Panc1 (cell line): Measurements from ENCODE around the gene NELFE. TPM values are rescaled to one million over a fixed set of nuclear protein-coding genes. Genes with fewer than 3 reads are reported as not detected.
"Not testable (repeated sequence)": the region's sequence is repeated elsewhere in the genome, so short reads cannot be mapped to it uniquely, and the experiment has no call there.

Source experiments
- ATAC-seq: fragments of 200-7000 bp; cut with Tn5 transposase; 2 replicates; pipeline ENCODE4 v1.9.1; 2020; ENCODE audit warnings: mild to moderate bottlenecking, moderate library complexity
- BruUV-seq: library from RNA; stranded (reverse); fragments of 400-500 nt; replicated peaks from 2 replicates; lab custom pipeline; 2021; lab: Mats Ljungman, UMichigan
- CTCF ChIA-PET: fragments of 300-600 bp; sonication (Branson Sonifier 250); formaldehyde crosslinking; loops from one replicate; lab custom pipeline; 2022; ENCODE audit warnings: antibody characterized with exemption; lab: Charles Lee
- POLR2A ChIA-PET: fragments of 300-600 bp; sonication (Branson Sonifier 250); formaldehyde crosslinking; loops from one replicate; lab custom pipeline; 2022; ENCODE audit warnings: antibody characterized with exemption; lab: Charles Lee
- DNase-seq: peaks from one replicate; pipeline ENCODE4 v3.0.0-alpha.2; 2010; ENCODE audit warnings: low read depth, low spot score
- H3K27ac ChIP-seq: 2 replicates; pipeline ENCODE4 v1.5.1; 2011; ENCODE audit warnings: mild to moderate bottlenecking, low read length, inconsistent platforms
- H3K27me3 ChIP-seq: fragments of 200-500 bp; sonication (Bioruptor generic); 2 replicates; pipeline ENCODE4 v1.6.0; 2014; ENCODE audit warnings: low read length, inconsistent platforms; ENCODE audit not compliant: control insufficient read depth, insufficient read depth
- H3K36me3 ChIP-seq: fragments of 200-500 bp; sonication (Bioruptor generic); 2 replicates; pipeline ENCODE4 v1.5.1; 2014; ENCODE audit warnings: inconsistent platforms, mild to moderate bottlenecking, low read length, moderate library complexity; ENCODE audit not compliant: control insufficient read depth, insufficient read depth
- H3K4me1 ChIP-seq: 2 replicates; pipeline ENCODE4 v1.5.1; 2011; ENCODE audit warnings: inconsistent platforms, mild to moderate bottlenecking, low read length, moderate library complexity; ENCODE audit not compliant: control insufficient read depth, insufficient read depth
- H3K4me3 ChIP-seq, 2 experiments: 2 replicates each; pipeline ENCODE4 v1.5.1; 2011 to 2012; ENCODE audit warnings: low read depth in 2 of 2, low read length in 2 of 2, mild to moderate bottlenecking in 2 of 2, inconsistent platforms in 1 of 2, moderate library complexity in 1 of 2
- H3K9me3 ChIP-seq: fragments of 200-500 bp; sonication (Bioruptor generic); 2 replicates; pipeline ENCODE4 v1.5.1; 2014; ENCODE audit warnings: low read depth, mild to moderate bottlenecking, inconsistent platforms, low read length, moderate library complexity; ENCODE audit not compliant: control insufficient read depth, insufficient read depth
- in situ Hi-C: cut with HindIII; loops from 2 replicates; pipeline ENCODE4 v1.10.0; 2016; ENCODE audit warnings: low sequenced_read_pairs, low pct_unique_long_range_greater_than_20kb
- intact Hi-C: fragments of 100-400 bp; cut with micrococcal nuclease; formaldehyde crosslinking; loops from one replicate; pipeline ENCODE4 v1.10.0; 2022; ENCODE audit not compliant: unreplicated experiment
- total RNA-seq: library from RNA; stranded (reverse); gene quantifications from one replicate; pipeline ENCODE4 v1.2.1, GENCODE V29; 2021; ENCODE audit not compliant: unreplicated experiment

Gene NELFE
- total RNA-seq, 1 experiment from 2014 or later: 94.9 TPM

DNA sequence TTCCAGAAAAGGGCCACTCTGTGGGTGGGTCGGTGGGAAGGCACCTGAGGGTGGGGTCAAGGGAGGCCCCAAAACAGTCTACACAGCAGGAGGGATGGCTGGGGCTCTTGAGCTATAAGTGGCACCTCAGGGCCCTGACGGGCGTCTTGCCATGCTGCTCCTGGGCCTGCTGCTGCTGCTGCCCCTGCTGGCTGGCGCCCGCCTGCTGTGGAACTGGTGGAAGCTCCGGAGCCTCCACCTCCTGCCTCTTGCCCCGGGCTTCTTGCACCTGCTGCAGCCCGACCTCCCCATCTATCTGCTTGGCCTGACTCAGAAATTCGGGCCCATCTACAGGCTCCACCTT lies 46.7 kb upstream of the NELFE start:
- DNase-seq, in situ Hi-C loops, CTCF ChIA-PET: not testable (repeated sequence)

DNA sequence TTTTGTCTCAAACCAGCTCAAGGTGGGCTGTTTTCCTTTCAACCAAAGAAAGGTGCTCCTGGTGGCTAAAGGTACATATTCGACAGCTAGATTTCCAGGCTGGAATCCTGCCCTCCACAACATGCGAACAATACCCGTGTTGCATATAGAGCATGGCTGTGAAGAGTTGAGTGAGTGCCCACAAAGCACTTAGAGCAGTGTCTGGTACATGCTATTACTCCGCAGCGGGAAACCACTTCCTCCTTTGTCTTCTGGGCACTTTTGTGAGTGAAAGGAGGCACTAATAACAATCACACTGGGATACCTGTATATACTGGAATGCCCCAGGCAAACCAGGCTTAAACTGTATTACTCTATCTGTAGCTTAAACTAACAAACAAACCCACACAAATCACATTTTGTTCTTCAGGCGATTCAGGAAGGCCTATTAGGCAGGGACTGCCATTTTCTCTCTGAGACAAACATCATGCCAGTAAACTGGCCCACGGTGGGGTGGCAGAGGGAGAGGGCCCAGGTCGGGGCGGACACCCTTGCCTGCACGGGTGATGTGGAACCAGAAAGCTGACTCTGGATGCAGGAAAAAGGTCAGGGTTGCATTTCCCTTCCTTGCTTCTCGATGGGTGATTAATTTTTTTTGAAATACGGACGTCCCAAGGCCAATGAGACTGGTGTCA lies 46.2 kb upstream of the NELFE start:
- H3K27ac ChIP-seq, BruUV-seq, in situ Hi-C loops, H3K4me1 ChIP-seq, ATAC-seq, POLR2A ChIA-PET, CTCF ChIA-PET, H3K9me3 ChIP-seq, H3K27me3 ChIP-seq, H3K4me3 ChIP-seq, DNase-seq, H3K36me3 ChIP-seq, intact Hi-C loops: not testable (repeated sequence)

More for the DNA sequence above, 46.7 kb upstream of the NELFE start:
- BruUV-seq, H3K36me3 ChIP-seq, H3K9me3 ChIP-seq, H3K27ac ChIP-seq, H3K4me1 ChIP-seq, H3K4me3 ChIP-seq, intact Hi-C loops, ATAC-seq, H3K27me3 ChIP-seq: not testable (repeated sequence)
- POLR2A ChIA-PET: interaction anchor here (0.6 kb wide), 1 partner anchor 164 kb away, joined by 3 read pairs; no protein-coding TSS in a partner anchor

DNA sequence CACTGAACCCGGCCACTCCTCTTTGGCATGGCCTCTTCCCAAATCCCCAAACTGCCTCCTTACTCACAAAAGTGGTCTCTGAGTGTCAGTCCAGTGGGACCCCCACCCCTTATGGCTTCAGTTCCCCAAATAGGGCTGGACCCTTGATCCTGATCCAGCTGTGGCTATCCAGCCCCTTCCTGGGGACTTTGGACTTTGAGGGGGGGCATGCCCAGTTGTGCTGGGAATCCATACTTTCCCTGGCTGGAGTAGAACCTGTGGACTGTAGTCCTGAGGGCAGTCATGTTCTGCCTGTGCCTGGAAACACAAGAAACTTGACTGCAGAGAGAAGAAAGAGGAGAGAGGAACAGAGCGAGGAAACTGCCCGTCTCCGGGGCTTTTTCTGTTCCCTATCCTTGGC lies 45.6 kb upstream of the NELFE start:
- CTCF ChIA-PET, intact Hi-C loops, H3K4me1 ChIP-seq, H3K4me3 ChIP-seq, ATAC-seq, H3K27me3 ChIP-seq, POLR2A ChIA-PET, in situ Hi-C loops, DNase-seq, H3K27ac ChIP-seq, H3K36me3 ChIP-seq, H3K9me3 ChIP-seq, BruUV-seq: not testable (repeated sequence)

DNA sequence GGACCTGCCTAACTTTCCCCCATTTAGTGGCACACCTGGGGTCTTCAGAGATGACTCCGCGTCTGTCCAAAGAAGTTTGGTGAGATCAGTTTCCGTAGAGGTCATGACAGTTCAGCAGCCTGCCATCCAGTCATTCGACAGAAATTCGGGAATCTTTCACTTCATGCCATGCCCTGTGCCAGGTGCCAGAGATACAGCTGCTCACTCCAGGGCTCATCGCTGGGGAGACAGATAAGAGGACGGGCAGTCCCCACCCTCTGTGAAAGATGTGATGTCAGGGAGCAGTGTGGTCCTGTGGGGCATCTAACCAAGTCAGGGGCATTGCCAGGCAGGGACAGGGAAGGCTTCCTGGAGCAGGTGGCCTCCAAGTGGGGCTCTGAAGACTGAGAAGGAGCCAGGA lies 44.5 kb upstream of the NELFE start:
- BruUV-seq, CTCF ChIA-PET, ATAC-seq: not testable (repeated sequence)

DNA sequence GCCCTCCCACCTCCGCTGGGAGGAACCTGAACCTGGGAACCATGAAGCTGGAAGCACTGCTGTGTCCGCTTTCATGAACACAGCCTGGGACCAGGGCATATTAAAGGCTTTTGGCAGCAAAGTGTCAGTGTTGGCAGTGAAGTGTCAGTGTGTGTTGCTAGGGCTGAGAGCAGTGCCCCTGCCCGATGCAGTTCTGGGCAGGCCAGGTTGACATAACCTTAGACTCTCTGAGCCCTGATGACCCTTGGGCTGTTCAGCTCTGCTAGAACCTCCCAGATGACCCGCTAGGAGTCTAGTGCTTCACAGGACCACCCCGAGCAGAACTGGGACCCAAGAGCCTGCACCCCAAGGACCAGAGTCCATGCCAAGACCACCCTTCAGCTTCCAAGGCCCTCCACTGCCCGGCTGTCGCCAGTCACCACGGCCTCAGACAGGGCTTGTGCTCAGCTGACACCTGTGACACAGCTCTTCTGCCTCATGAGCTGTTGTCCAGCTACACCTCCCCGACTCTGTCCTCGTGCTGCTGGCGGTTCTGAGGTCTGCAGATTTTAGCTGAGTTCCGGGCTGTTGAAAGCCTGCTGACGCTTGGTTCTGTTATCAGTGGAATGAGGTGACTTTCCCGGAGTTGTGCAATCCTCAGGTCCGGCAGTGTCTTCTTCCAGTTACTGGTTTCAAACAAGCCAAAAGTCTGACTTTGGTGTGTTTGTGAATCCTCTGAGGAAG lies 43.9 kb upstream of the NELFE start:
- H3K36me3 ChIP-seq, H3K27me3 ChIP-seq, DNase-seq, H3K4me1 ChIP-seq, H3K4me3 ChIP-seq, BruUV-seq, ATAC-seq, in situ Hi-C loops, H3K9me3 ChIP-seq, POLR2A ChIA-PET, CTCF ChIA-PET, intact Hi-C loops, H3K27ac ChIP-seq: not testable (repeated sequence)

More for the DNA sequence above, 44.5 kb upstream of the NELFE start:
- intact Hi-C loops, H3K4me3 ChIP-seq, H3K27ac ChIP-seq, H3K9me3 ChIP-seq, H3K4me1 ChIP-seq, in situ Hi-C loops, H3K27me3 ChIP-seq, POLR2A ChIA-PET, DNase-seq, H3K36me3 ChIP-seq: not testable (repeated sequence)

DNA sequence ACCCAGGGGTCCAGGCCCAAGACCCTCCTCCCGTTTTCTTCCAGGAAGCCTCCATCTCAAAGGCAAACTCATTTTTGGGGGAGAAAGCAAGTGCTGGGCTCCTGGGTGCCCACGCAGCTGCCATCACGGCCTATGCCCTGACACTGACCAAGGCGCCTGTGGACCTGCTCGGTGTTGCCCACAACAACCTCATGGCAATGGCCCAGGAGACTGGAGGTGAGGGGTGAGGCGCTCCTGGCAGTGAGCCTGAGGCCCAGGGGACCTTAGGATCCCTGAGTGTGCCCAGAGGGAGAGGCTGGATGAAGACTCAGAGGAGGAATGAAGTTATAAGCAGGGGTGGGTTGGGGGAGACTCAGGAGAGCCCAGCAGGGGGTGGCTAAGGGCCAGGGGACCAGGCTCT lies 37.6 kb upstream of the NELFE start:
- H3K36me3 ChIP-seq, H3K27ac ChIP-seq, ATAC-seq, DNase-seq, H3K9me3 ChIP-seq, H3K4me3 ChIP-seq, H3K27me3 ChIP-seq, CTCF ChIA-PET, in situ Hi-C loops, BruUV-seq, POLR2A ChIA-PET, intact Hi-C loops, H3K4me1 ChIP-seq: not testable (repeated sequence)

DNA sequence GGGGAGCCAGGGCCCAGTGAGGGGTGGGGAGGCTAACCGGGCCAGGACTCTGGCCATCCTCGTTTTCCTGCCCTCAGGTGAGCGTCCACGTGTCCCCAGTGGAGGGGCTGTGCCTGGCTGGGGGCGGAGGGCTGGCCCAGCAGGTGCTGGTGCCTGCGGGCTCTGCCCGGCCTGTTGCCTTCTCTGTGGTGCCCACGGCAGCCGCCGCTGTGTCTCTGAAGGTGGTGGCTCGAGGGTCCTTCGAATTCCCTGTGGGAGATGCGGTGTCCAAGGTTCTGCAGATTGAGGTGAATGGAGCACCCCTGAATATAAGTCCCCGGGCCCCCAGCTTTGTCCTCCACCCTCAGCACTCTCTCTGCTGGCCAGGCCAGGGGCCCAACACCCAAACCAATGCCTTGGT lies 35.6 kb upstream of the NELFE start:
- ATAC-seq, H3K36me3 ChIP-seq, H3K4me3 ChIP-seq, H3K27me3 ChIP-seq, BruUV-seq, in situ Hi-C loops, POLR2A ChIA-PET, intact Hi-C loops, H3K9me3 ChIP-seq, H3K4me1 ChIP-seq, H3K27ac ChIP-seq, DNase-seq, CTCF ChIA-PET: not testable (repeated sequence)
